HepG2 (cell line): ENCODE measurements around the gene HOXD4. TPM values are rescaled to one million over a fixed set of nuclear protein-coding genes. Genes with fewer than 3 reads are reported as not detected.

Source experiments
- DR1 ChIP-seq: sonication (generic); formaldehyde crosslinking; IDR thresholded peaks from 2 replicates; pipeline ENCODE4 v1.8.0; 2021; ENCODE audit warnings: mild to moderate bottlenecking, missing genetic modification reagents, inconsistent platforms
- ETV6 ChIP-seq: sonication (generic); formaldehyde crosslinking; conservative IDR thresholded peaks from 2 replicates; pipeline ENCODE4 v1.4.0; 2020; ENCODE audit warnings: missing genetic modification reagents
- FOXP1 ChIP-seq, 2 experiments: fragments of 450-650 bp in 1 of 2; IDR thresholded peaks; 2 replicates each; pipeline ENCODE4 v1.6.1; 2017 to 2018; ENCODE audit warnings: antibody characterized with exemption in 1 of 2
- MATR3 ChIP-seq: sonication (generic); formaldehyde crosslinking; IDR thresholded peaks from 2 replicates; pipeline ENCODE4 v1.4.0; 2020; ENCODE audit warnings: missing genetic modification reagents
- MED8 ChIP-seq: sonication (generic); formaldehyde crosslinking; IDR thresholded peaks from 2 replicates; pipeline ENCODE4 v1.8.1; 2023; ENCODE audit warnings: mild to moderate bottlenecking, missing genetic modification reagents; ENCODE audit not compliant: insufficient replicate concordance
- NCOA1 ChIP-seq: sonication (generic); formaldehyde crosslinking; IDR thresholded peaks from 2 replicates; pipeline ENCODE4 v1.9.0; 2021; ENCODE audit warnings: missing genetic modification reagents
- POGZ ChIP-seq: sonication (generic); formaldehyde crosslinking; IDR thresholded peaks from 2 replicates; pipeline ENCODE4 v1.4.0; 2020; ENCODE audit warnings: mild to moderate bottlenecking, missing genetic modification reagents
- ZBTB38 ChIP-seq: sonication (generic); formaldehyde crosslinking; IDR thresholded peaks from 2 replicates; pipeline ENCODE4 v1.5.1; 2020; ENCODE audit warnings: mild to moderate bottlenecking, missing genetic modification reagents
- ZMYM2 ChIP-seq: sonication (generic); formaldehyde crosslinking; IDR thresholded peaks from 2 replicates; pipeline ENCODE4 v1.8.0; 2022; ENCODE audit warnings: mild to moderate bottlenecking, missing genetic modification reagents
- ZNF33B ChIP-seq: sonication (generic); formaldehyde crosslinking; IDR thresholded peaks from 2 replicates; pipeline ENCODE4 v1.5.1; 2020; ENCODE audit warnings: mild to moderate bottlenecking, missing genetic modification reagents
- ZNF761 ChIP-seq: sonication (generic); formaldehyde crosslinking; conservative IDR thresholded peaks from 2 replicates; pipeline ENCODE4 v1.4.0; 2020; ENCODE audit warnings: mild to moderate bottlenecking, missing genetic modification reagents
- ZNF883 ChIP-seq: sonication (generic); formaldehyde crosslinking; IDR thresholded peaks from 2 replicates; pipeline ENCODE4 v1.5.1; 2020; ENCODE audit warnings: mild to moderate bottlenecking, missing genetic modification reagents; ENCODE audit errors: not compliant biosample characterization
- polyA plus RNA-seq, 8 experiments: library from polyadenylated mRNA; depleted of rRNA in 3 of 8; stranded (reverse) in 7 of 8; unstranded in 1 of 8; fragments of >200 nt; fragmentation: Illumina TruSeq in 4 of 8; extraction: Trizol in 4 of 8; gene quantifications; 2 replicates each; pipeline versions ENCODE4 v1.2.1 to v1.2.3, GENCODE V29; 2011 to 2016; ENCODE audit warnings: low read depth in 4 of 8, missing spikeins in 1 of 8, mixed read lengths in 1 of 8; ENCODE audit not compliant: insufficient read depth in 1 of 8
- total RNA-seq, 5 experiments: library from RNA; depleted of rRNA; stranded (reverse); fragments of >200 nt; fragmentation: Illumina TruSeq; extraction: Trizol; gene quantifications; 2 replicates each; pipeline ENCODE4 v1.2.3, GENCODE V29; 2016; ENCODE audit warnings: low read depth in 1 of 5
- TF ChIP-seq, protein P1 (sequence below): sonication (generic); formaldehyde crosslinking; IDR thresholded peaks from 2 replicates; pipeline ENCODE4 v1.8.0; 2022; ENCODE audit warnings: mild to moderate bottlenecking, missing genetic modification reagents; ENCODE audit not compliant: insufficient replicate concordance
- TF ChIP-seq, protein P2 (sequence below): sonication (generic); formaldehyde crosslinking; IDR thresholded peaks from 2 replicates; pipeline ENCODE4 v1.4.0; 2020; ENCODE audit warnings: missing genetic modification reagents, borderline replicate concordance
- TF ChIP-seq, protein P3 (sequence below): sonication (generic); formaldehyde crosslinking; IDR thresholded peaks from 2 replicates; pipeline ENCODE4 v1.5.0; 2020; ENCODE audit warnings: mild to moderate bottlenecking, missing genetic modification reagents, borderline replicate concordance

HOXD4 gene
- total and polyA plus RNA-seq, 2 of the 13 experiments (the other 11 are each of a cell fraction or from before 2014, with no cell fraction given), result not detected

DNA sequence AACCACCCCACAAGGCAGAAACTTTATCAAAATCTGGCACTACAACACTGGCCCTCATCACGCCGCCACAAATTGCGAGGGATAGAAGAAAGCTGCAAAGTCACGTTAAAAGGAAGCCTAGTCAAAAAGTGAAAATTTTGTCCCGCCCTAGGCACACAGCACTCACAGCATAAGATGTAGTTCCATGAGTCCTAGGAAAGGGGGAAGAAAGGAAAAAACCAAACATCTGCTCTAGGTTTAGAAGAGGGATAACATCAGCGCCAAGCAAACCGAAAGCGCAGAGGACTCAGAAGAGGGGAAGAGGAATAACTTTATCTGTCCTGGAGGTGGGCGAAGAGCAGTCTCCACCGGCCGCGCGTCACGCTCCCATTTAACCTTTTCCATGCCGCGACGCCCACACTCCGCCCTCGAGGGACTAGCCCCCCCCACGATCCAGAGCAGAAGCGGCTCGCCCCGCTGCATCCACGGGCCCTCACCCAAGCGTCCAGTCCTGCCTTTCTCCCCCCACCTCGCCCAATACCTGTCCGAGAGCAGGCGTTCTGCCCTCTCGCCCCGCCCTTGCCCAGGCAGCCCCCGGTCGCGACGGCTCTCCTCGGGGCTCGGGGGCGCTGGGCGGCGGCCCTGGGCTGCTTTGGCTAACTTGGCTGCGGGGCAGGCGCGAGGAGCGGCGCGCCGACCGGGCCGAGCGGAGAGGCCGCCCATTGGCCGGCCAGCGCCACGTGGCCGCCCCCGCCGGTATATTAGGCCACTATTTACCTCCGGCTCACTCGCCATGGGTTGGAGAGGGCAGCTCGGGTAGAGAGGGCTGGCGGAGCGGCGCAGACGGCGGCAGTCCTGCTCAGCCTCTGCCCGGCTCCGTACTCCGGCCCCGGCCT lies 36.8 kb downstream of the HOXD4 start, which contains the start of gene HOXD1 (continued):
- TF ChIP-seq ZMYM2 (CRISPR knock-in tag) (no peak), ZNF761 (CRISPR knock-in tag) (0 out of 2 replicates have a peak, but pooled peaks have one; percentile 54), NCOA1 (CRISPR knock-in tag) (no peak), FOXP1 (IDR thresholded peaks at IDR 0.05) (no peak), FOXP1 (CRISPR knock-in tag; IDR thresholded peaks at IDR 0.05) (no peak), ETV6 (no peak; the same call in 1 of the 2 replicates), DR1 (no peak), POGZ (peak; percentile 29; the same call in 1 of the 2 replicates), ZBTB38 (CRISPR knock-in tag) (no peak), ZNF33B (CRISPR knock-in tag) (no peak), MED8 (CRISPR knock-in tag) (peak; percentile 32), ZNF883 (CRISPR knock-in tag) (no peak), MATR3 (CRISPR knock-in tag) (no peak)
- TF ChIP-seq, protein P1, sequence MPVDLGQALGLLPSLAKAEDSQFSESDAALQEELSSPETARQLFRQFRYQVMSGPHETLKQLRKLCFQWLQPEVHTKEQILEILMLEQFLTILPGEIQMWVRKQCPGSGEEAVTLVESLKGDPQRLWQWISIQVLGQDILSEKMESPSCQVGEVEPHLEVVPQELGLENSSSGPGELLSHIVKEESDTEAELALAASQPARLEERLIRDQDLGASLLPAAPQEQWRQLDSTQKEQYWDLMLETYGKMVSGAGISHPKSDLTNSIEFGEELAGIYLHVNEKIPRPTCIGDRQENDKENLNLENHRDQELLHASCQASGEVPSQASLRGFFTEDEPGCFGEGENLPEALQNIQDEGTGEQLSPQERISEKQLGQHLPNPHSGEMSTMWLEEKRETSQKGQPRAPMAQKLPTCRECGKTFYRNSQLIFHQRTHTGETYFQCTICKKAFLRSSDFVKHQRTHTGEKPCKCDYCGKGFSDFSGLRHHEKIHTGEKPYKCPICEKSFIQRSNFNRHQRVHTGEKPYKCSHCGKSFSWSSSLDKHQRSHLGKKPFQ (CRISPR knock-in tag), result peak; percentile 79
- TF ChIP-seq, protein P2, sequence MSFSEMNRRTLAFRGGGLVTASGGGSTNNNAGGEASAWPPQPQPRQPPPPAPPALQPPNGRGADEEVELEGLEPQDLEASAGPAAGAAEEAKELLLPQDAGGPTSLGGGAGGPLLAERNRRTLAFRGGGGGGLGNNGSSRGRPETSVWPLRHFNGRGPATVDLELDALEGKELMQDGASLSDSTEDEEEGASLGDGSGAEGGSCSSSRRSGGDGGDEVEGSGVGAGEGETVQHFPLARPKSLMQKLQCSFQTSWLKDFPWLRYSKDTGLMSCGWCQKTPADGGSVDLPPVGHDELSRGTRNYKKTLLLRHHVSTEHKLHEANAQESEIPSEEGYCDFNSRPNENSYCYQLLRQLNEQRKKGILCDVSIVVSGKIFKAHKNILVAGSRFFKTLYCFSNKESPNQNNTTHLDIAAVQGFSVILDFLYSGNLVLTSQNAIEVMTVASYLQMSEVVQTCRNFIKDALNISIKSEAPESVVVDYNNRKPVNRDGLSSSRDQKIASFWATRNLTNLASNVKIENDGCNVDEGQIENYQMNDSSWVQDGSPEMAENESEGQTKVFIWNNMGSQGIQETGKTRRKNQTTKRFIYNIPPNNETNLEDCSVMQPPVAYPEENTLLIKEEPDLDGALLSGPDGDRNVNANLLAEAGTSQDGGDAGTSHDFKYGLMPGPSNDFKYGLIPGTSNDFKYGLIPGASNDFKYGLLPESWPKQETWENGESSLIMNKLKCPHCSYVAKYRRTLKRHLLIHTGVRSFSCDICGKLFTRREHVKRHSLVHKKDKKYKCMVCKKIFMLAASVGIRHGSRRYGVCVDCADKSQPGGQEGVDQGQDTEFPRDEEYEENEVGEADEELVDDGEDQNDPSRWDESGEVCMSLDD (CRISPR knock-in tag), result no peak
- TF ChIP-seq, protein P3, sequence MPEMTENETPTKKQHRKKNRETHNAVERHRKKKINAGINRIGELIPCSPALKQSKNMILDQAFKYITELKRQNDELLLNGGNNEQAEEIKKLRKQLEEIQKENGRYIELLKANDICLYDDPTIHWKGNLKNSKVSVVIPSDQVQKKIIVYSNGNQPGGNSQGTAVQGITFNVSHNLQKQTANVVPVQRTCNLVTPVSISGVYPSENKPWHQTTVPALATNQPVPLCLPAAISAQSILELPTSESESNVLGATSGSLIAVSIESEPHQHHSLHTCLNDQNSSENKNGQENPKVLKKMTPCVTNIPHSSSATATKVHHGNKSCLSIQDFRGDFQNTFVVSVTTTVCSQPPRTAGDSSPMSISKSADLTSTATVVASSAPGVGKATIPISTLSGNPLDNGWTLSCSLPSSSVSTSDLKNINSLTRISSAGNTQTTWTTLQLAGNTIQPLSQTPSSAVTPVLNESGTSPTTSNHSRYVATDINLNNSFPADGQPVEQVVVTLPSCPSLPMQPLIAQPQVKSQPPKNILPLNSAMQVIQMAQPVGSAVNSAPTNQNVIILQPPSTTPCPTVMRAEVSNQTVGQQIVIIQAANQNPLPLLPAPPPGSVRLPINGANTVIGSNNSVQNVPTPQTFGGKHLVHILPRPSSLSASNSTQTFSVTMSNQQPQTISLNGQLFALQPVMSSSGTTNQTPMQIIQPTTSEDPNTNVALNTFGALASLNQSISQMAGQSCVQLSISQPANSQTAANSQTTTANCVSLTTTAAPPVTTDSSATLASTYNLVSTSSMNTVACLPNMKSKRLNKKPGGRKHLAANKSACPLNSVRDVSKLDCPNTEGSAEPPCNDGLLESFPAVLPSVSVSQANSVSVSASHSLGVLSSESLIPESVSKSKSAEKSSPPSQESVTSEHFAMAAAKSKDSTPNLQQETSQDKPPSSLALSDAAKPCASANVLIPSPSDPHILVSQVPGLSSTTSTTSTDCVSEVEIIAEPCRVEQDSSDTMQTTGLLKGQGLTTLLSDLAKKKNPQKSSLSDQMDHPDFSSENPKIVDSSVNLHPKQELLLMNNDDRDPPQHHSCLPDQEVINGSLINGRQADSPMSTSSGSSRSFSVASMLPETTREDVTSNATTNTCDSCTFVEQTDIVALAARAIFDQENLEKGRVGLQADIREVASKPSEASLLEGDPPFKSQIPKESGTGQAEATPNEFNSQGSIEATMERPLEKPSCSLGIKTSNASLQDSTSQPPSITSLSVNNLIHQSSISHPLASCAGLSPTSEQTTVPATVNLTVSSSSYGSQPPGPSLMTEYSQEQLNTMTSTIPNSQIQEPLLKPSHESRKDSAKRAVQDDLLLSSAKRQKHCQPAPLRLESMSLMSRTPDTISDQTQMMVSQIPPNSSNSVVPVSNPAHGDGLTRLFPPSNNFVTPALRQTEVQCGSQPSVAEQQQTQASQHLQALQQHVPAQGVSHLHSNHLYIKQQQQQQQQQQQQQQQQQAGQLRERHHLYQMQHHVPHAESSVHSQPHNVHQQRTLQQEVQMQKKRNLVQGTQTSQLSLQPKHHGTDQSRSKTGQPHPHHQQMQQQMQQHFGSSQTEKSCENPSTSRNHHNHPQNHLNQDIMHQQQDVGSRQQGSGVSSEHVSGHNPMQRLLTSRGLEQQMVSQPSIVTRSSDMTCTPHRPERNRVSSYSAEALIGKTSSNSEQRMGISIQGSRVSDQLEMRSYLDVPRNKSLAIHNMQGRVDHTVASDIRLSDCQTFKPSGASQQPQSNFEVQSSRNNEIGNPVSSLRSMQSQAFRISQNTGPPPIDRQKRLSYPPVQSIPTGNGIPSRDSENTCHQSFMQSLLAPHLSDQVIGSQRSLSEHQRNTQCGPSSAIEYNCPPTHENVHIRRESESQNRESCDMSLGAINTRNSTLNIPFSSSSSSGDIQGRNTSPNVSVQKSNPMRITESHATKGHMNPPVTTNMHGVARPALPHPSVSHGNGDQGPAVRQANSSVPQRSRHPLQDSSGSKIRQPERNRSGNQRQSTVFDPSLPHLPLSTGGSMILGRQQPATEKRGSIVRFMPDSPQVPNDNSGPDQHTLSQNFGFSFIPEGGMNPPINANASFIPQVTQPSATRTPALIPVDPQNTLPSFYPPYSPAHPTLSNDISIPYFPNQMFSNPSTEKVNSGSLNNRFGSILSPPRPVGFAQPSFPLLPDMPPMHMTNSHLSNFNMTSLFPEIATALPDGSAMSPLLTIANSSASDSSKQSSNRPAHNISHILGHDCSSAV (CRISPR knock-in tag), result no peak
